ENCODE measurements around the gene DDX17.
A peak's percentile ranks its signal among the peaks of the same experiment; 100 is the strongest.

DDX17 gene

GRCh38 chr22:38505541-38506117 is 482 bp downstream of the DDX17 start:
- H3K79me1 ChIP-seq (replicated peaks; ENCODE audit: low read length, poor library complexity, severe bottlenecking): peaks cover 4% of the 10 kb centered on the region
- H3K9me3 ChIP-seq (ENCODE audit: control insufficient read depth, low read length): no peaks in the 10 kb centered on the region
- H4K91ac ChIP-seq (ENCODE audit: low read length): peak overlapping the region; percentile 100
- peak overlapping the region; percentile 94 for H2AK5ac ChIP-seq (ENCODE audit: low read length, severe bottlenecking)
- peaks cover 3% of the 10 kb centered on the region for H3K4me1 ChIP-seq (ENCODE audit: control insufficient read depth, insufficient read depth, low read depth, low read length)
- H2BK120ac ChIP-seq (ENCODE audit: low read depth, low read length): peak overlapping the region; percentile 99
- peak overlapping the region; percentile 99 for H2BK5ac ChIP-seq (ENCODE audit: low read depth, low read length, poor library complexity, severe bottlenecking)
- peak overlapping the region; percentile 84 to 92 for H3K4me3 ChIP-seq (ENCODE audit: insufficient read depth in 1 of 2, low read depth in 1 of 2, low read length in 2 of 2)
- H3K9ac ChIP-seq (ENCODE audit: low read length): peak overlapping the region; percentile 99
- H3K27me3 ChIP-seq (ENCODE audit: control insufficient read depth in 1 of 2, insufficient read depth in 1 of 2, low read length in 2 of 2): no peaks in the 10 kb centered on the region
- H3K4me2 ChIP-seq (ENCODE audit: low read length, poor library complexity, severe bottlenecking): peak overlapping the region; percentile 45
- peak overlapping the region in 1 of 2 experiments; percentile 97 for H3K23ac ChIP-seq (ENCODE audit: low read length in 2 of 2)
- DNase-seq: peak; percentile 72
- no peak overlapping the region for H2BK12ac ChIP-seq (ENCODE audit: low read length in 2 of 2)
- H3K18ac ChIP-seq (ENCODE audit: low read depth in 1 of 2, low read length in 2 of 2): peak overlapping the region; percentile 99 to 100
- no peak overlapping the region for H2AFZ ChIP-seq (ENCODE audit: low read depth, low read length)
- H3K36me3 ChIP-seq (ENCODE audit: control insufficient read depth in 1 of 2, insufficient read depth in 2 of 2, low read depth in 1 of 2, low read length in 2 of 2): peaks cover 7 to 33% of the 10 kb centered on the region in 2 experiments
- H3K14ac ChIP-seq (ENCODE audit: low read length in 2 of 2): peak overlapping the region; percentile 50 to 97
- peak overlapping the region; percentile 98 for H3K27ac ChIP-seq (ENCODE audit: low read length, poor library complexity, severe bottlenecking)
- H3K4ac ChIP-seq (ENCODE audit: low read depth in 1 of 2, low read length in 2 of 2): peak overlapping the region; percentile 99 to 100
- H2BK15ac ChIP-seq (ENCODE audit: low read depth, poor library complexity, severe bottlenecking): peak overlapping the region; percentile 92
- WGBS: under 1% methylated on average over 67 of the region's 69 CpGs
- peak overlapping the region; percentile 100 for H4K8ac ChIP-seq (ENCODE audit: low read length)

GRCh38 chr22:38504731-38505540 is 1.2 kb downstream of the DDX17 start:
- Histone ChIP-seq H3K4me1 (ENCODE audit: control insufficient read depth, insufficient read depth, low read depth, low read length) (peaks cover 4% of the 10 kb centered on the region), H3K4ac (ENCODE audit: low read depth in 1 of 2, low read length in 2 of 2) (peak overlapping the region; percentile 78 to 99), H2AFZ (ENCODE audit: low read depth, low read length) (no peak overlapping the region), H3K18ac (ENCODE audit: low read depth in 1 of 2, low read length in 2 of 2) (peak overlapping the region; percentile 99 to 100), H3K23ac (ENCODE audit: low read length in 2 of 2) (peak overlapping the region in 1 of 2 experiments; percentile 29), H2BK120ac (ENCODE audit: low read depth, low read length) (peak overlapping the region; percentile 29), H2BK12ac (ENCODE audit: low read length in 2 of 2) (no peak overlapping the region), H3K9ac (ENCODE audit: low read length) (peak overlapping the region; percentile 99), H4K8ac (ENCODE audit: low read length) (no peak overlapping the region), H3K36me3 (ENCODE audit: control insufficient read depth in 1 of 2, insufficient read depth in 2 of 2, low read depth in 1 of 2, low read length in 2 of 2) (peaks cover 11 to 38% of the 10 kb centered on the region in 2 experiments), H3K14ac (ENCODE audit: low read length in 2 of 2) (peak overlapping the region; percentile 93 to 97), H3K79me1 (replicated peaks; ENCODE audit: low read length, poor library complexity, severe bottlenecking) (peaks cover 4% of the 10 kb centered on the region), H3K27me3 (ENCODE audit: control insufficient read depth in 1 of 2, insufficient read depth in 1 of 2, low read length in 2 of 2) (no peaks in the 10 kb centered on the region), H2BK5ac (ENCODE audit: low read depth, low read length, poor library complexity, severe bottlenecking) (peak overlapping the region; percentile 99), H3K9me3 (ENCODE audit: control insufficient read depth, low read length) (no peaks in the 10 kb centered on the region), H2AK5ac (ENCODE audit: low read length, severe bottlenecking) (peak overlapping the region; percentile 65), H3K4me3 (ENCODE audit: insufficient read depth in 1 of 2, low read depth in 1 of 2, low read length in 2 of 2) (peak overlapping the region; percentile 84 to 92), H4K91ac (ENCODE audit: low read length) (no peak overlapping the region), H2BK15ac (ENCODE audit: low read depth, poor library complexity, severe bottlenecking) (no peak overlapping the region), H3K4me2 (ENCODE audit: low read length, poor library complexity, severe bottlenecking) (peak overlapping the region; percentile 45), H3K27ac (ENCODE audit: low read length, poor library complexity, severe bottlenecking) (peak overlapping the region; percentile 74)
- under 1% methylated on average over 31 of the region's 35 CpGs for WGBS
- peak; percentile 71 for DNase-seq

GRCh38 chr22:38503021-38503420 is 3.1 kb downstream of the DDX17 start:
- no peak overlapping the region for H3K14ac ChIP-seq (ENCODE audit: low read length in 2 of 2)
- 90% methylated on average over 2 of the region's 4 CpGs for WGBS
- H3K18ac ChIP-seq (ENCODE audit: low read depth in 1 of 2, low read length in 2 of 2): no peak overlapping the region
- no peaks in the 10 kb centered on the region for H3K9me3 ChIP-seq (ENCODE audit: control insufficient read depth, low read length)
- peaks cover 4% of the 10 kb centered on the region for H3K79me1 ChIP-seq (replicated peaks; ENCODE audit: low read length, poor library complexity, severe bottlenecking)
- H3K36me3 ChIP-seq (ENCODE audit: control insufficient read depth in 1 of 2, insufficient read depth in 2 of 2, low read depth in 1 of 2, low read length in 2 of 2): peaks cover 21 to 57% of the 10 kb centered on the region in 2 experiments
- H3K9ac ChIP-seq (ENCODE audit: low read length): peak overlapping the region; percentile 99
- no peak overlapping the region for H2AK5ac ChIP-seq (ENCODE audit: low read length, severe bottlenecking)
- no peak overlapping the region for H3K27ac ChIP-seq (ENCODE audit: low read length, poor library complexity, severe bottlenecking)
- no peak overlapping the region for H2AFZ ChIP-seq (ENCODE audit: low read depth, low read length)
- H3K4ac ChIP-seq (ENCODE audit: low read depth in 1 of 2, low read length in 2 of 2): no peak overlapping the region
- no peak overlapping the region for H4K8ac ChIP-seq (ENCODE audit: low read length)
- DNase-seq: no peak
- no peak overlapping the region for H2BK120ac ChIP-seq (ENCODE audit: low read depth, low read length)
- no peak overlapping the region for H2BK5ac ChIP-seq (ENCODE audit: low read depth, low read length, poor library complexity, severe bottlenecking)
- H2BK15ac ChIP-seq (ENCODE audit: low read depth, poor library complexity, severe bottlenecking): no peak overlapping the region
- no peak overlapping the region for H3K23ac ChIP-seq (ENCODE audit: low read length in 2 of 2)
- H3K4me3 ChIP-seq (ENCODE audit: insufficient read depth in 1 of 2, low read depth in 1 of 2, low read length in 2 of 2): peak overlapping the region in 1 of 2 experiments; percentile 84
- H4K91ac ChIP-seq (ENCODE audit: low read length): no peak overlapping the region
- H2BK12ac ChIP-seq (ENCODE audit: low read length in 2 of 2): no peak overlapping the region
- no peaks in the 10 kb centered on the region for H3K27me3 ChIP-seq (ENCODE audit: control insufficient read depth in 1 of 2, insufficient read depth in 1 of 2, low read length in 2 of 2)
- peak overlapping the region; percentile 70 for H3K4me2 ChIP-seq (ENCODE audit: low read length, poor library complexity, severe bottlenecking)
- peaks cover 4% of the 10 kb centered on the region for H3K4me1 ChIP-seq (ENCODE audit: control insufficient read depth, insufficient read depth, low read depth, low read length)

All from mesenchymal stem cell (in vitro differentiated cells and primary cell).